WTC11 (cell line): ENCODE measurements around the gene KCTD20. TPM values are rescaled to one million over a fixed set of nuclear protein-coding genes. Genes with fewer than 3 reads are reported as not detected.

Experiments used
- ATF1 ChIP-seq: sonication (generic); formaldehyde crosslinking; IDR thresholded peaks from 2 replicates; pipeline ENCODE4 v1.8.1; 2023; ENCODE audit warnings: mild to moderate bottlenecking, moderate library complexity, missing genetic modification reagents
- ATF3 ChIP-seq: sonication (generic); formaldehyde crosslinking; conservative IDR thresholded peaks from 2 replicates; pipeline ENCODE4 v1.8.1; 2022; ENCODE audit warnings: mild to moderate bottlenecking, missing genetic modification reagents
- CDX4 ChIP-seq: fragments of 250-450 bp; sonication (Bioruptor Pico); IDR thresholded peaks from 2 replicates; pipeline ENCODE4 v1.9.0; 2021; ENCODE audit warnings: moderate library complexity, mild to moderate bottlenecking, inconsistent platforms, borderline replicate concordance
- E2F1 ChIP-seq: sonication (generic); formaldehyde crosslinking; IDR thresholded peaks from 2 replicates; pipeline ENCODE4 v1.8.0; 2022; ENCODE audit warnings: mild to moderate bottlenecking, missing genetic modification reagents
- E2F4 ChIP-seq: sonication (generic); formaldehyde crosslinking; IDR thresholded peaks from 2 replicates; pipeline ENCODE4 v1.8.1; 2022; ENCODE audit warnings: low read depth, mild to moderate bottlenecking, moderate library complexity, missing genetic modification reagents, borderline replicate concordance
- GTF2I ChIP-seq: fragments of 250-450 bp; sonication (Bioruptor Pico); conservative IDR thresholded peaks from 2 replicates; pipeline ENCODE4 v1.4.0; 2021; ENCODE audit warnings: mild to moderate bottlenecking
- HMGXB4 ChIP-seq: sonication (generic); formaldehyde crosslinking; IDR thresholded peaks from 2 replicates; pipeline ENCODE4 v1.8.1; 2023; ENCODE audit warnings: mild to moderate bottlenecking, moderate library complexity, missing genetic modification reagents
- MLX ChIP-seq: sonication (generic); formaldehyde crosslinking; IDR thresholded peaks from 2 replicates; pipeline ENCODE4 v1.8.1; 2023; ENCODE audit warnings: mild to moderate bottlenecking, missing genetic modification reagents, moderate library complexity
- NFYB ChIP-seq: sonication (generic); formaldehyde crosslinking; conservative IDR thresholded peaks from 2 replicates; pipeline ENCODE4 v1.8.0; 2022; ENCODE audit warnings: low read depth, missing genetic modification reagents
- NR1H2 ChIP-seq: sonication (generic); formaldehyde crosslinking; IDR thresholded peaks from 2 replicates; pipeline ENCODE4 v1.9.0; 2021; ENCODE audit warnings: mild to moderate bottlenecking, moderate library complexity, missing genetic modification reagents
- NR3C1 ChIP-seq: sonication (generic); formaldehyde crosslinking; conservative IDR thresholded peaks from 2 replicates; pipeline ENCODE4 v1.8.1; 2023; ENCODE audit warnings: low read depth, mild to moderate bottlenecking, missing genetic modification reagents
- OVOL2 ChIP-seq: fragments of 250-450 bp; sonication (Bioruptor Pico); IDR thresholded peaks from 2 replicates; pipeline ENCODE4 v1.9.0; 2021; ENCODE audit warnings: mild to moderate bottlenecking, borderline replicate concordance
- PRDM15 ChIP-seq: sonication (generic); formaldehyde crosslinking; IDR thresholded peaks from 2 replicates; pipeline ENCODE4 v1.8.0; 2022; ENCODE audit warnings: missing genetic modification reagents
- TP53 ChIP-seq: sonication (generic); formaldehyde crosslinking; IDR thresholded peaks from 2 replicates; pipeline ENCODE4 v1.8.1; 2023; ENCODE audit warnings: mild to moderate bottlenecking, missing genetic modification reagents
- ZNF121 ChIP-seq: sonication (generic); formaldehyde crosslinking; IDR thresholded peaks from 2 replicates; pipeline ENCODE4 v1.8.0; 2023; ENCODE audit warnings: missing genetic modification reagents
- ZNF232 ChIP-seq: sonication (generic); formaldehyde crosslinking; IDR thresholded peaks from 2 replicates; pipeline ENCODE4 v1.8.0; 2022; ENCODE audit warnings: mild to moderate bottlenecking, missing genetic modification reagents
- ZSCAN18 ChIP-seq: fragments of 250-450 bp; sonication (Bioruptor Pico); IDR thresholded peaks from 2 replicates; pipeline ENCODE4 v2.1.2; 2022; ENCODE audit warnings: mild to moderate bottlenecking, moderate library complexity
- total RNA-seq: library from RNA; stranded (reverse); gene quantifications from 3 replicates; pipeline ENCODE4 v1.2.3, GENCODE V29; 2021

KCTD20 gene
- total RNA-seq, 1 experiment from 2014 or later: 26.7 TPM

GRCh38 chr6:36423101-36423824 is 19.5 kb upstream of the KCTD20 start (continued):
- TF ChIP-seq ATF1 (CRISPR knock-in tag) (0 out of 2 replicates have a peak, but pooled peaks have one; percentile 14), CDX4 (CRISPR knock-in tag) (no peak), E2F4 (peak; percentile 60; the same call in 1 of the 2 replicates), NFYB (CRISPR knock-in tag) (peak; percentile 72), ZNF121 (CRISPR knock-in tag) (no peak), ATF3 (CRISPR knock-in tag) (no peak), NR1H2 (CRISPR knock-in tag) (no peak), PRDM15 (CRISPR knock-in tag) (no peak), ZSCAN18 (CRISPR knock-in tag) (no peak), OVOL2 (no peak), E2F1 (CRISPR knock-in tag) (0 out of 2 replicates have a peak, but pooled peaks have one; percentile 70), MLX (CRISPR knock-in tag) (no peak), HMGXB4 (CRISPR knock-in tag) (no peak), NR3C1 (CRISPR knock-in tag) (no peak), ZNF232 (CRISPR knock-in tag) (0 out of 2 replicates have a peak, but pooled peaks have one; percentile 60), TP53 (CRISPR knock-in tag) (no peak), GTF2I (CRISPR knock-in tag) (no peak)
